ENCODE data around the gene CALM1.

Gene CALM1

GRCh38 chr14:90356925-90357324 is 39.9 kb upstream of the CALM1 start:
- Histone ChIP-seq H3K9me3 (no peaks in the 10 kb centered on the region), H3K4me3 (no peak overlapping the region), H3K27me3 (peaks cover 0 to 15% of the 10 kb centered on the region in 2 donors), H3K27ac (no peak overlapping the region), H3K36me3 (no peaks in the 10 kb centered on the region), H3K4me1 (no peaks in the 10 kb centered on the region)
- intact Hi-C loops (cut with DNase I; ENCODE audit: low total_unique reads), result no loop called here
- TF ChIP-seq, protein P1, sequence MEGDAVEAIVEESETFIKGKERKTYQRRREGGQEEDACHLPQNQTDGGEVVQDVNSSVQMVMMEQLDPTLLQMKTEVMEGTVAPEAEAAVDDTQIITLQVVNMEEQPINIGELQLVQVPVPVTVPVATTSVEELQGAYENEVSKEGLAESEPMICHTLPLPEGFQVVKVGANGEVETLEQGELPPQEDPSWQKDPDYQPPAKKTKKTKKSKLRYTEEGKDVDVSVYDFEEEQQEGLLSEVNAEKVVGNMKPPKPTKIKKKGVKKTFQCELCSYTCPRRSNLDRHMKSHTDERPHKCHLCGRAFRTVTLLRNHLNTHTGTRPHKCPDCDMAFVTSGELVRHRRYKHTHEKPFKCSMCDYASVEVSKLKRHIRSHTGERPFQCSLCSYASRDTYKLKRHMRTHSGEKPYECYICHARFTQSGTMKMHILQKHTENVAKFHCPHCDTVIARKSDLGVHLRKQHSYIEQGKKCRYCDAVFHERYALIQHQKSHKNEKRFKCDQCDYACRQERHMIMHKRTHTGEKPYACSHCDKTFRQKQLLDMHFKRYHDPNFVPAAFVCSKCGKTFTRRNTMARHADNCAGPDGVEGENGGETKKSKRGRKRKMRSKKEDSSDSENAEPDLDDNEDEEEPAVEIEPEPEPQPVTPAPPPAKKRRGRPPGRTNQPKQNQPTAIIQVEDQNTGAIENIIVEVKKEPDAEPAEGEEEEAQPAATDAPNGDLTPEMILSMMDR (IDR thresholded peaks at IDR 0.05), result no peak
- DNase-seq, result no peak

DNA sequence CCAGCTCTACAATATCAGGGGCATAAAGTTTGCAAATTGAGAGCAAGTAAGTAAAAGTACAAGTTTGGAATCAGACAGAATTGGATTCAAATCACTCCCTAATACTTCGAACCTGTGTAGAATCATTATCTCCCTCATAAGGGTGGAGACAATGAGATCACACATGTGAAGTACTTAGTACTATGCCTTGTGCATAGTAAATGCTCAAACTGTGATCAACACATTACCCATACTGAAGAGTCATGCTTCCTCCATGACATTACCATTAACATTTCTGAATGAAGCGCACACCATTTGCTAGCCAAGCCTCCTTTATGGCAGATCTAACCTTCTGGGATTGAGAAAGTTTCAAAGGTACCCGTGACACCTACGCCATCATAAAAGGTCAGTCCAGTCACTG is 38.5 kb upstream of the CALM1 start:
- H3K27me3 ChIP-seq, result peaks cover 0 to 15% of the 10 kb centered on the region in 2 donors
- TF ChIP-seq, protein P1 (IDR thresholded peaks at IDR 0.05), result no peak
- no peaks in the 10 kb centered on the region for H3K4me1 ChIP-seq
- H3K27ac ChIP-seq, result no peak overlapping the region
- intact Hi-C loops (cut with DNase I; ENCODE audit: low total_unique reads), result no loop called here
- no peak for DNase-seq
- H3K4me3 ChIP-seq, result no peak overlapping the region
- H3K36me3 ChIP-seq, result no peaks in the 10 kb centered on the region
- H3K9me3 ChIP-seq, result no peaks in the 10 kb centered on the region

- Histone ChIP-seq H3K4me3 (no peak overlapping the region), H3K27me3 (peaks cover 0 to 6% of the 10 kb centered on the region in 2 donors), H3K27ac (no peak overlapping the region), H3K9me3 (no peaks in the 10 kb centered on the region), H3K36me3 (no peaks in the 10 kb centered on the region), H3K4me1 (no peaks in the 10 kb centered on the region)
- DNase-seq, result no peak
- intact Hi-C loops (cut with DNase I; ENCODE audit: low total_unique reads), result no loop called here
- TF ChIP-seq, protein P1 (IDR thresholded peaks at IDR 0.05), result no peak
These were observed 34.8 kb upstream of the CALM1 start for GRCh38 chr14:90361865-90362557.

DNA sequence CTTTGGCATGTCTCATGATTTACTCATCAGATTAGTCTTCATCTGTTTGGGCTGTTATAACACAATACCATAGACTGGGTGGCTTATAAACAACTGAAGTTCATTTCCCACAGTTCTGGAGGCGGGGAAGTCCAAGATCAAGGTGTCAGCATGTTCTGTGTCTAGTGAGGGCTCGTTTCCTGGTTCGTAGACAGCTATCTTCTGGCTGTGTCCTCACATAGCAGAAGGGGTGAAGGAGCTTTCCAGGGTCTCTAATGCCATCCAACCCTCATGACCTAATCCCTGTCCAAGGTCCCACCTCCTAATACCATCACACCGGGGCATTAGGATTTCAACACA is 34.3 kb upstream of the CALM1 start:
- no peak for DNase-seq
- no peak overlapping the region for H3K4me3 ChIP-seq
- no peaks in the 10 kb centered on the region for H3K36me3 ChIP-seq
- TF ChIP-seq, protein P1 (IDR thresholded peaks at IDR 0.05), result no peak
- no peak overlapping the region for H3K27ac ChIP-seq
- H3K9me3 ChIP-seq, result no peaks in the 10 kb centered on the region
- H3K27me3 ChIP-seq, result peaks cover 0 to 6% of the 10 kb centered on the region in 2 donors
- no peaks in the 10 kb centered on the region for H3K4me1 ChIP-seq
- intact Hi-C loops (cut with DNase I; ENCODE audit: low total_unique reads), result no loop called here

DNA sequence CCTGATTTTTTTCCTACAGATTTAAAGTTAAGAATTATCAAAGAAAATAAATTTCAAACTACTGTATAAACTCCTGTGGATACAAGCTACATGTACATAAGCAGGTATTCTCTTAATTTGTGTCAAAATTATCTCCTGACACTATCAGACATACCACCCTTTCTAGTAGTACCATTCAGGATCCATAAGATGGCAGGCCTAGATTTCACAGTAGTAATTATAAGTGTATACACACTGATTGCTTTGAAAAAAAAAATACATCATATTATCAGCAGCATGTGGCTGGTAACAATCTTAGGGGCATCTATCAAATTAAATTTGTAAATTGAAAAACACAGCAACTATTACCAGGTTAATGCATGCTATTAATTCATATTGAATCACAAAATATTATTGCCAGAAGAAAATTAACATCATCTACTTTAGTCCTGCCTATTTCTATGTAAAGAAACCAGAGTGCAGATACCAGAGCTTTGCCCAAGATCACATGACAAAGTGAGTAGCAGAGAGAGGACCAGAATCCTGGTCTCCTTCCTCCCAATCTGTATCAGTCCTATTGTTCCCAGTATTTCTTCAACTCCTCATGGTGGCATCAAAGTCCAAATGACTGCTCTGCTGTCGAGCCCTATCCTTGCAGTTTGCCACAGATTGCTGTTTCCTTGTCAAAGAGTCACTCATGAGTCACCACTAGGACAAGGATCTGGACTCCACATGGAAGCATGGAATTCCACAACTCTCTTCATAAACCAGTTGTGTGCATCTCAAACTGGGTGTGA is 27.7 kb upstream of the CALM1 start:
- Histone ChIP-seq H3K9me3 (no peaks in the 10 kb centered on the region), H3K36me3 (no peaks in the 10 kb centered on the region), H3K27ac (no peak overlapping the region), H3K4me1 (no peaks in the 10 kb centered on the region), H3K4me3 (no peak overlapping the region), H3K27me3 (no peaks in the 10 kb centered on the region)
- no peak for DNase-seq
- TF ChIP-seq, protein P1 (IDR thresholded peaks at IDR 0.05), result no peak
- intact Hi-C loops (cut with DNase I; ENCODE audit: low total_unique reads), result no loop called here
